Right atrium auricular region (tissue), 2 donors: ENCODE results near the gene CEP83. TPM values are rescaled to one million over a fixed set of nuclear protein-coding genes. Genes with fewer than 3 reads are reported as not detected.

Source experiments
- DNase-seq: peaks from one replicate; pipeline ENCODE4 v3.0.0-alpha.2; 2019; ENCODE audit warnings: low spot score
- H3K27ac ChIP-seq, 2 donors: fragments of 200-600 bp; sonication (generic); 1 replicate in 1 of 2; 2 replicates in 1 of 2; pipeline ENCODE4 v1.5.1; 2016 to 2019
- H3K27me3 ChIP-seq, 2 donors: fragments of 200-600 bp; sonication (generic); one replicate each; pipeline versions ENCODE4 v1.5.1 to v1.6.0; 2017 to 2019
- H3K36me3 ChIP-seq: fragments of 200-600 bp; sonication (generic); one replicate; pipeline ENCODE4 v1.5.1; 2016
- H3K4me1 ChIP-seq, 2 donors: fragments of 200-600 bp; sonication (generic); one replicate each; pipeline versions ENCODE4 v1.5.1 to v1.6.0; 2017 to 2019
- H3K4me3 ChIP-seq, 2 donors: fragments of 200-600 bp; sonication (generic); 1 replicate in 1 of 2; 2 replicates in 1 of 2; pipeline ENCODE4 v1.5.1; 2017 to 2019; ENCODE audit warnings: mild to moderate bottlenecking in 1 of 2, moderate library complexity in 1 of 2
- H3K9me3 ChIP-seq, 2 donors: fragments of 200-600 bp; sonication (generic); one replicate each; pipeline ENCODE4 v1.5.1; 2019
- CTCF ChIP-seq, 2 donors: fragments of 200-600 bp; sonication (generic); IDR thresholded peaks; one replicate each; pipeline ENCODE4 v1.5.1; 2019; ENCODE audit warnings: antibody characterized with exemption in 2 of 2
- total RNA-seq, 2 donors: library from RNA; depleted of rRNA; stranded (reverse); fragments of >200 nt; gene quantifications; one replicate each; pipeline ENCODE4 v1.1.0, GENCODE V29; 2016

The CEP83 gene
- total RNA-seq, 2 donors from 2014 or later = 13.0 to 16.6 TPM

DNA sequence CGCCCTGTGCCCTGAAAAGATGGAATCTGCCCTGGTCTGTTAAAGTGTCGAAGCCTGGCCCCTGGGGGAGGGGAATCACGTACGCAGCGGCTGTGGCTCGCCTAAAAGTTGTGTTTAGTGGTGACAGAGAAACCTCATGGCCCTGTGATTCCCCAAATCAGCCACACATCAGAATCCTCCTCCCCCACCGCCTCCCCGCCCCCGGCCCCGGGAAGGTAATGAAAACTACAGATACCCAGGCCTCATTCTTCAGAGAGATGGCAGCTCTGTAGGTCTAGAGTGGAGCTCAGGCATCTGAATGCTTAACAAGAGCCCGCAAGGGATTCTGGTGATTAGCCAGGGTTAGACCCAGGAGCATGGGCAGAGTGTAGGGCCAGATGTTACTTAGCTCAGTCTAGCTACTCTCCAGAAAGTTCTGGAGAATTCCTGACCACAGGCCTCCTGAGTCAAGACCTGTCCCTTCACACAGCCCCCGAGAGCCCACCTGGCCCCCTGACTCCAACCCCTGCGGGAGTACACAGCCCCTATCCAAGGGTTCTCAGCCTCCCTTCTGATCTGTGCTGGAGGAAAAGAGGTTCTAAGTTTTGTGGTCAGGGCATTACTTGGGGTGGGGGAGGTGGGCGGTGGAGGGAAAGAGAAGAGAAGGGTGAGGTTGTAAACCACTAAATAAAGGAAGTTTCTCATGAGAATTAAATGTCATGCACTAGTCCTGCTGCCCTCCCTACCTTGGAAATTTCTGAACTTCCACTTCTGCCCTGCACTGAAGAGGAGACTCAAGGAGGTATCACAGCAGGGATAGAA is 196.5 kb downstream of the CEP83 start:
- H3K27me3 ChIP-seq = no peaks in the 10 kb centered on the region
- peaks cover 0 to 61% of the 10 kb centered on the region in 2 donors for H3K4me1 ChIP-seq
- no peak for TF ChIP-seq CTCF (IDR thresholded peaks at IDR 0.05)
- no peak for DNase-seq
- no peaks in the 10 kb centered on the region for H3K9me3 ChIP-seq
- H3K36me3 ChIP-seq = no peaks in the 10 kb centered on the region
- peak overlapping the region; percentile 75 to 80 for H3K27ac ChIP-seq
- peak overlapping the region; percentile 46 to 50 for H3K4me3 ChIP-seq

DNA sequence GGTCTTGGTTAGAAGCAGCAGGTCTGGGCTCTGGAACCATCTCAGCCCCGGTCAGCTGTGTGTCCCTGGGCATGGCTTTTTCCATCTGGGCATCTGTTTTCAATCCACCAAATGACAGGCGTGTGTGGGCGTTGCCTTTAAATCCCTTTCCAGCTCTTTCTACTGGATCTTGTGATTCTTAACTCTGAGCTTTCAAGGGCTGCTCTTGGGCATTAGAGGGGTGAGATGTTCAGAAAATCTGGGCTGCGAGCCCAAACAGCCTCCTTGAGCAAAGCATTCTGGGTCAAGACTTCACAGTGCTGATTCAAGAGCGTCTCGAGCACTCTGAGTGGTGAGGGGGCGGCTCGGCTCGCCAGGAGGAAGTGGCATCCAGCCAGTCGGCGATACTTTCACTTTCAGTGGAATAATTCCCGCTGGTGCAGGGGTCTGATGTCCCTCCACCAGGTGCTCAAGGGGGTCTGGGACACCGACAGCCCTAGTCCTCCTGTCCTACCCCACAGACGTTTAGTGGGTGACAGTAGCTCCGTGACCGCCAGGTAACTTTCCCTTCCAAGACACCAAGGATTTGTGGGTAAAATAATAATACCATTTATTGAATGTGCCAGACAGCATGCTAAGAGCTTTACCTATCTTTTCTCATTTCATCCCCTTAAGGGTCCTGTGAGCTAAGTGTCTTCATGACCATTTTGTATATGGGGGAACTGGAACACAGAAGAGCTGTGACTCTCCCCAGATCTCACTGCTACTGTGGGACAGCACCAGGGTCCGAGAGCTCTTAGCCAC is 197.2 kb downstream of the CEP83 start:
- Histone ChIP-seq H3K27me3 (no peaks in the 10 kb centered on the region), H3K36me3 (no peaks in the 10 kb centered on the region), H3K27ac (peak overlapping the region; percentile 75 to 80), H3K4me3 (peak overlapping the region; percentile 46 to 50), H3K4me1 (peaks cover 0 to 54% of the 10 kb centered on the region in 2 donors), H3K9me3 (no peaks in the 10 kb centered on the region)
- DNase-seq = peak; percentile 89
- TF ChIP-seq CTCF (IDR thresholded peaks at IDR 0.05) = no peak

GRCh38 chr12:94261786-94262185 is 197.9 kb downstream of the CEP83 start:
- H3K27ac ChIP-seq = peak overlapping the region; percentile 75 to 80
- peaks cover 0 to 47% of the 10 kb centered on the region in 2 donors for H3K4me1 ChIP-seq
- peak overlapping the region; percentile 46 to 50 for H3K4me3 ChIP-seq
- TF ChIP-seq CTCF (IDR thresholded peaks at IDR 0.05) = no peak
- no peak for DNase-seq
- H3K36me3 ChIP-seq = no peaks in the 10 kb centered on the region
- no peaks in the 10 kb centered on the region for H3K9me3 ChIP-seq
- H3K27me3 ChIP-seq = no peaks in the 10 kb centered on the region

DNA sequence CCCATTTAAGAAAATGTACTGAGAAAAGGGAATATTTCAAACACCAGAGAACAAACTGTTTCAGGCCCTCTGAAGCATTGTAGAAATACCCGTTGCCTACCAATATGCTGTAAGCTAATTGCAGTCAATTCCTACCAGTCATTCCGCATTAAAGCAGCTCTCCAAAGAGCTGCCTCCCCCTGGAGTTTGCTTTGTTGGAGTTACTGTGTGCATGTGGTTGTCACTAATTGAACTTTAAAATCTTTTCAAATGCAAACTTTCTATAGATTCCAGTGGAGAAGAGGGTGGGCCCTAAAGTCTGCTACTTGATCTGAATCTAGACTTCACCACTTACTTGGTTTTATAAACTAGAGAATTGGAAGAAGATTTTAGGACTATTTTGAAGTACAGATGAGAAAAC is 198.5 kb downstream of the CEP83 start:
- no peaks in the 10 kb centered on the region for H3K9me3 ChIP-seq
- no peaks in the 10 kb centered on the region for H3K36me3 ChIP-seq
- H3K27ac ChIP-seq = peak overlapping the region; percentile 75 to 80
- H3K4me1 ChIP-seq = peaks cover 0 to 42% of the 10 kb centered on the region in 2 donors
- no peaks in the 10 kb centered on the region for H3K27me3 ChIP-seq
- no peak for TF ChIP-seq CTCF (IDR thresholded peaks at IDR 0.05)
- H3K4me3 ChIP-seq = no peak overlapping the region
- no peak for DNase-seq

GRCh38 chr12:94260717-94261116 is 198.9 kb downstream of the CEP83 start:
- H3K27ac ChIP-seq = peak overlapping the region; percentile 20 to 80
- H3K9me3 ChIP-seq = no peaks in the 10 kb centered on the region
- no peak for DNase-seq
- no peak for TF ChIP-seq CTCF (IDR thresholded peaks at IDR 0.05)
- H3K4me1 ChIP-seq = peaks cover 0 to 38% of the 10 kb centered on the region in 2 donors
- H3K36me3 ChIP-seq = no peaks in the 10 kb centered on the region
- no peaks in the 10 kb centered on the region for H3K27me3 ChIP-seq
- H3K4me3 ChIP-seq = no peak overlapping the region
